UCSD-AML1 (cell line): ENCODE measurements around the gene SLC12A5.

Experiments
- DNase-seq: peaks from one replicate; lab custom pipeline; 2025; ENCODE audit not compliant: unreplicated experiment; lab: John Stamatoyannopoulos, UW

The SLC12A5 gene

DNA sequence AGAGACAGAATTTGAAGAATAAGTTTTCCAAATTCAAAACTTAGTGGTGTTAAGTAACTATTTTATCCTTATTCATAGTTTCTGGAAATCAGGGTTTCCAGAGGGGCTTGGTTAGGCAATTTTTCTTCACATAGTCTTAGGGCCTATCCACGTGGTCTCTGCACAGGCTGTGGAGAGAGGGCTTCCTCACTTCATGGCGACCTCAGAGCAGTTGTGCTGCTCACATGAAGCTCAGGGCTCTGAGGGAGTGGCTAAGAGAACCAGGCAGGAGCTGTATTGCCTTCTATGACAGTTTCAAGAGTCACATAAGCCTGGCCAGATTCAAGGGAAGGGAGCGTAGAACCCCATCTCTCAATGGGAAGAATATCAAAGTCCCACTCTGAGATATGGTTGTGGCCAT lies 75.2 kb downstream of the SLC12A5 start:
- DNase-seq = no peak

DNA sequence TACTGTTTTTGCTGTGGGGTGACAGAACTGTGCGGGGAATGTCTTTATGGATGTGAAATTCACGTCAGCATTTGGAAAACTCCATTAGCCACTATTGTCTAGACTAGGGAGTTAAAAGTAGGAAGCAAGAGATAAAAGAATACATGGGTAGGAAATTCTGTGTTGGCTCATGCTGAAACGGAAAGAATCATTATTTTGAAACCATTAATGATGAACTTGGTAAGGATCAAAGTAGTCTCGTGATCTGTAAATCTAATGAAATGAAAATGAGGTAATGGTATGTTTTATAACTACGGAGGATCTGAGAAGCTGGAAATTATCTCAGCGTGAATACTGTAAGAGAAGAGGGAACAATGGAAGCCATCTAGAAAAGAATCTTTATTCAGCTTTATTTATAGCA lies 78.0 kb downstream of the SLC12A5 start:
- DNase-seq = no peak

DNA sequence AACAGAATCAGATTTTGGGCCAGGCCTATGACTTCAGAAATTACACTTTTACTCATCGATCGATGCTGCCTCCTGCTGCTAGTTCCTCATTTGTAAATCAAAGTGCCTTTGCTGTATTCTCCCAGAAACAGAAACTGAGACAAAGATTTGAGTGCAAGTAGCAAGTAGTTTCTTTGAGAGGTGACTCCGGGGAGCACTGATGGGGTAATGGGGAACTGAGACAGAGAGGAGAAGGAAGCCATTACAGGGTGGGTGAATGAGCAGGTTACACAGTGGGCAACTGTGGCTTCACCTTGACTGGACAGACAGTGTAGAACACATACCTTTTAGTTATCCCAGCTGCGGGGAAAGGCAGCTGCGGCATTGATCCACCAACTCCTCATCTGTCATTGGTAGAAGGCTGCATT lies 79.4 kb downstream of the SLC12A5 start:
- no peak for DNase-seq

DNA sequence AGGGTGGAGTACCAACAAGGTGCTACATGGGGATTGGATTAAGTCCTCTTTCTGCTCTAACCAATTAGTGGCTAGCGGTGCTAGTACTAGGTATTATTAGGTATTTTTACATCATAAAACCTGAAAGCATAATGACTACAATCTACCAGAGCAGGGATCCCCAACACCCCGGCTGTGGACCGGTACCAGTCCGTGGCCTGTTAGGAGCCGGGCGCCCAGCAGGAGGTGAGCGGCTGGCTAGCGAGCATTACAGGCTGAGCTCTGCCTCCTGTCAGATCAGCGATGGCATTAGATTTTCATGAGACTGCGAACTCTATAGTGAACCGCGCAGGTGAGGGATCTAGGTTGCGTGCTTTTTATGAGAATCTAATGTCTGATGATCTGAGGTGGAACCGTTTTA lies 80.0 kb downstream of the SLC12A5 start:
- no peak for DNase-seq
